Naive thymus-derived CD8-positive, alpha-beta T cell (primary cell): Measurements from ENCODE around the gene ANXA2R. TPM values are rescaled to one million over a fixed set of nuclear protein-coding genes. Genes with fewer than 3 reads are reported as not detected.

Experiments used
- ATAC-seq, 2 donors: fragments of 150-1000 bp; cut with Tn5 transposase in 1 of 2; sonication (Bioruptor Pico), chemical (Tn5 transposase) in 1 of 2; 1 replicate in 1 of 2; 2 replicates in 1 of 2; pipeline ENCODE4 v1.10.0; 2021; ENCODE audit warnings: mild to moderate bottlenecking in 2 of 2, moderate library complexity in 2 of 2
- POLR2A ChIA-PET: fragments of 350-600 bp; sonication (Branson Sonifier 250); formaldehyde crosslinking; loops from one replicate; lab custom pipeline; 2021; ENCODE audit warnings: antibody characterized with exemption; lab: Charles Lee
- DNase-seq, 10 donors: peaks; one replicate each; pipeline versions ENCODE4 v3.0.0 to v3.0.0-alpha.2; 2020 to 2022
- H3K27ac Mint-ChIP-seq, 10 donors: one replicate each; pipeline ENCODE4 v1.8.0; 2020 to 2022; ENCODE audit warnings: mild to moderate bottlenecking in 10 of 10, mixed read lengths in 10 of 10, moderate library complexity in 4 of 10, inconsistent platforms in 1 of 10
- H3K27me3 Mint-ChIP-seq, 5 donors: one replicate each; pipeline ENCODE4 v1.8.0; 2021 to 2022; ENCODE audit warnings: mixed read lengths in 5 of 5
- H3K36me3 Mint-ChIP-seq, 3 donors: one replicate each; pipeline ENCODE4 v1.8.0; 2020 to 2022; ENCODE audit warnings: mixed read lengths in 3 of 3, mild to moderate bottlenecking in 2 of 3, inconsistent platforms in 1 of 3
- H3K4me1 Mint-ChIP-seq, 4 donors: one replicate each; pipeline ENCODE4 v1.8.0; 2021 to 2022; ENCODE audit warnings: mixed read lengths in 4 of 4
- H3K4me3 Mint-ChIP-seq, 10 donors: one replicate each; pipeline ENCODE4 v1.8.0; 2020 to 2022; ENCODE audit warnings: mild to moderate bottlenecking in 10 of 10, mixed read lengths in 10 of 10, moderate library complexity in 6 of 10, inconsistent platforms in 1 of 10
- H3K9me3 Mint-ChIP-seq, 9 donors: one replicate each; pipeline ENCODE4 v1.8.0; 2020 to 2022; ENCODE audit warnings: mixed read lengths in 9 of 9, mild to moderate bottlenecking in 3 of 9, inconsistent platforms in 1 of 9, moderate library complexity in 1 of 9
- polyA plus RNA-seq, 3 donors: library from polyadenylated mRNA; unstranded; fragments of 300-500 nt; fragmentation: Illumina TruSeq; gene quantifications; one replicate each; pipeline ENCODE4 v1.2.3, GENCODE V29; 2021
- total RNA-seq, 8 experiments: library from RNA in 2 of 8; stranded (reverse) in 2 of 8; gene quantifications; one replicate each; pipeline ENCODE4 v1.2.3 and lab custom pipeline; 2021 to 2026

ANXA2R gene
- total and polyA plus RNA-seq, 5 experiments from 2014 or later = 51.5 to 72.7 (median 65.9) TPM

GRCh38 chr5:43039471-43040286 is 440 bp downstream of the ANXA2R start:
- Mint-ChIP-seq H3K27me3 (no peaks in the 10 kb centered on the region), H3K9me3 (peaks cover 0 to 2% (median 0%) of the 10 kb centered on the region in 9 donors), H3K4me1 (peaks cover 17 to 61% (median 53%) of the 10 kb centered on the region in 4 donors), H3K4me3 (peak overlapping the region; percentile 95 to 100 (median 98)), H3K27ac (peak overlapping the region; percentile 96 to 100 (median 99)), H3K36me3 (peaks cover 0 to 5% (median 4%) of the 10 kb centered on the region in 3 donors)
- POLR2A ChIA-PET = interaction anchor here (0.8 to 12.3 kb wide), 13 partner anchors 12 to 1136 kb away, joined by 3 to 904 read pairs (median 136); partner anchors contain the start of genes NNT, RIMOC1, TMEM267 and ZNF131
- ATAC-seq = peak; percentile 1
- peak; percentile 50 to 76 (median 64) for DNase-seq

GRCh38 chr5:43039152-43039470 is 1.0 kb downstream of the ANXA2R start:
- Mint-ChIP-seq H3K36me3 (no peaks in the 10 kb centered on the region), H3K9me3 (peaks cover 0 to 2% (median 0%) of the 10 kb centered on the region in 9 donors), H3K4me3 (peak overlapping the region; percentile 95 to 100 (median 98)), H3K27me3 (no peaks in the 10 kb centered on the region), H3K27ac (peak overlapping the region; percentile 96 to 100 (median 99)), H3K4me1 (peaks cover 17 to 61% (median 53%) of the 10 kb centered on the region in 4 donors)
- no peak for DNase-seq
- ATAC-seq = no peak
- POLR2A ChIA-PET = interaction anchor here (0.8 to 12.3 kb wide), 11 partner anchors 16 to 1135 kb away, joined by 3 to 904 read pairs (median 148); partner anchors contain the start of genes NNT, RIMOC1, TMEM267 and ZNF131

GRCh38 chr5:43038496-43038989 is 1.6 kb downstream of the ANXA2R start:
- DNase-seq (peak in 6 of 10 donors; percentile 9 to 45 (median 24)), ATAC-seq (no peak)
- Mint-ChIP-seq H3K4me1 (peaks cover 17 to 63% (median 56%) of the 10 kb centered on the region in 4 donors), H3K27me3 (no peaks in the 10 kb centered on the region), H3K9me3 (peaks cover 0 to 2% (median 0%) of the 10 kb centered on the region in 9 donors), H3K4me3 (peak overlapping the region; percentile 72 to 100 (median 92)), H3K27ac (peak overlapping the region; percentile 88 to 100 (median 95)), H3K36me3 (no peaks in the 10 kb centered on the region)
- POLR2A ChIA-PET = interaction anchor here (0.8 to 12.3 kb wide), 10 partner anchors 15 to 1135 kb away, joined by 3 to 904 read pairs (median 174); partner anchors contain the start of genes NNT, RIMOC1, TMEM267 and ZNF131

GRCh38 chr5:43037636-43038495 is 2.3 kb downstream of the ANXA2R start:
- H3K36me3 Mint-ChIP-seq = no peaks in the 10 kb centered on the region
- ATAC-seq (peak; percentile 10 to 19), DNase-seq (peak in 9 of 10 donors; percentile 10 to 77 (median 58))
- H3K27ac Mint-ChIP-seq = peak overlapping the region; percentile 88 to 100 (median 95)
- peaks cover 17 to 60% (median 54%) of the 10 kb centered on the region in 4 donors for H3K4me1 Mint-ChIP-seq
- H3K27me3 Mint-ChIP-seq = no peaks in the 10 kb centered on the region
- peaks cover 0 to 2% (median 0%) of the 10 kb centered on the region in 9 donors for H3K9me3 Mint-ChIP-seq
- POLR2A ChIA-PET = interaction anchor here (0.9 to 12.3 kb wide), 10 partner anchors 15 to 1134 kb away, joined by 3 to 904 read pairs (median 174); partner anchors contain the start of genes RIMOC1, TMEM267 and ZNF131
- H3K4me3 Mint-ChIP-seq = peak overlapping the region; percentile 72 to 100 (median 92)

- DNase-seq (peak in 1 of 10 donors; percentile 18), ATAC-seq (no peak)
- no peaks in the 10 kb centered on the region for H3K36me3 Mint-ChIP-seq
- POLR2A ChIA-PET = interaction anchor here (0.5 to 12.3 kb wide), 11 partner anchors 13 to 1114 kb away, joined by 3 to 904 read pairs (median 148); partner anchors contain the start of genes TMEM267 and ZNF131
- H3K27ac Mint-ChIP-seq = peak overlapping the region; percentile 88 to 100 (median 95)
- peak overlapping the region; percentile 72 to 100 (median 92) for H3K4me3 Mint-ChIP-seq
- H3K4me1 Mint-ChIP-seq = peaks cover 12 to 53% (median 49%) of the 10 kb centered on the region in 4 donors
- H3K27me3 Mint-ChIP-seq = no peaks in the 10 kb centered on the region
- H3K9me3 Mint-ChIP-seq = peaks cover 0 to 1% (median 0%) of the 10 kb centered on the region in 9 donors
Observed at GRCh38 chr5:43036856-43037635, 3.1 kb downstream of the ANXA2R start.

GRCh38 chr5:43036409-43036808 is 3.7 kb downstream of the ANXA2R start:
- no peak for ATAC-seq
- peaks cover 11 to 52% (median 48%) of the 10 kb centered on the region in 4 donors for H3K4me1 Mint-ChIP-seq
- no peaks in the 10 kb centered on the region for H3K27me3 Mint-ChIP-seq
- POLR2A ChIA-PET = interaction anchor here (0.6 to 12.3 kb wide), 9 partner anchors 13 to 1113 kb away, joined by 3 to 904 read pairs (median 199); partner anchors contain the start of genes TMEM267 and ZNF131
- H3K4me3 Mint-ChIP-seq = peak overlapping the region in 9 of 10 donors; percentile 87 to 100 (median 94)
- H3K9me3 Mint-ChIP-seq = peaks cover 0 to 1% (median 0%) of the 10 kb centered on the region in 9 donors
- no peaks in the 10 kb centered on the region for H3K36me3 Mint-ChIP-seq
- DNase-seq = no peak
- peak overlapping the region; percentile 88 to 100 (median 95) for H3K27ac Mint-ChIP-seq

GRCh38 chr5:43034591-43034968 is 5.5 kb downstream of the ANXA2R start:
- Mint-ChIP-seq H3K27me3 (no peaks in the 10 kb centered on the region), H3K27ac (peak overlapping the region; percentile 49 to 99 (median 92)), H3K4me3 (peak overlapping the region in 9 of 10 donors; percentile 57 to 95 (median 68)), H3K9me3 (peaks cover 0 to 1% (median 0%) of the 10 kb centered on the region in 9 donors), H3K36me3 (no peaks in the 10 kb centered on the region), H3K4me1 (peaks cover 14 to 59% (median 57%) of the 10 kb centered on the region in 4 donors)
- ATAC-seq (peak in 1 of 2 donors; percentile 15), DNase-seq (peak in 2 of 10 donors; percentile 24 to 28)
- POLR2A ChIA-PET = interaction anchor here (12.3 kb wide), 1 partner anchor 40 kb away, joined by 735 read pairs; no protein-coding TSS in a partner anchor

- ATAC-seq (no peak), DNase-seq (no peak)
- Mint-ChIP-seq H3K9me3 (peaks cover 0 to 1% (median 0%) of the 10 kb centered on the region in 9 donors), H3K4me1 (peaks cover 14 to 63% (median 60%) of the 10 kb centered on the region in 4 donors), H3K4me3 (peak overlapping the region in 9 of 10 donors; percentile 57 to 95 (median 68)), H3K36me3 (no peaks in the 10 kb centered on the region), H3K27ac (peak overlapping the region; percentile 49 to 99 (median 92)), H3K27me3 (no peaks in the 10 kb centered on the region)
- POLR2A ChIA-PET = interaction anchor here (1.1 kb wide), 1 partner anchor 13 kb away, joined by 9 read pairs; no protein-coding TSS in a partner anchor
Observed at GRCh38 chr5:43033841-43034590, 6.1 kb downstream of the ANXA2R start.

GRCh38 chr5:43027054-43027785 is 12.9 kb downstream of the ANXA2R start:
- no peaks in the 10 kb centered on the region for H3K27me3 Mint-ChIP-seq
- peaks cover 0 to 10% (median 2%) of the 10 kb centered on the region in 3 donors for H3K36me3 Mint-ChIP-seq
- no peaks in the 10 kb centered on the region for H3K9me3 Mint-ChIP-seq
- no peak overlapping the region for H3K4me3 Mint-ChIP-seq
- no peak for DNase-seq
- POLR2A ChIA-PET = interaction anchor here (0.6 to 16.3 kb wide), 7 partner anchors 8 to 1227 kb away, joined by 3 to 904 read pairs (median 5); partner anchors contain the start of gene ANXA2R
- H3K4me1 Mint-ChIP-seq = peaks cover 13 to 42% (median 26%) of the 10 kb centered on the region in 4 donors
- no peak for ATAC-seq
- H3K27ac Mint-ChIP-seq = peak overlapping the region in 3 of 10 donors; percentile 5 to 11 (median 7)
